Fibroblast of skin of right quadriceps (primary cell): Measurements from ENCODE around the gene OTOP3.

Source experiments
- DNase-seq: peaks from one replicate; pipeline ENCODE4 v3.0.0-alpha.2; 2013

Gene OTOP3

GRCh38 chr17:74917430-74917829 lies 18.3 kb upstream of the OTOP3 start:
- DNase-seq, result no peak

DNA sequence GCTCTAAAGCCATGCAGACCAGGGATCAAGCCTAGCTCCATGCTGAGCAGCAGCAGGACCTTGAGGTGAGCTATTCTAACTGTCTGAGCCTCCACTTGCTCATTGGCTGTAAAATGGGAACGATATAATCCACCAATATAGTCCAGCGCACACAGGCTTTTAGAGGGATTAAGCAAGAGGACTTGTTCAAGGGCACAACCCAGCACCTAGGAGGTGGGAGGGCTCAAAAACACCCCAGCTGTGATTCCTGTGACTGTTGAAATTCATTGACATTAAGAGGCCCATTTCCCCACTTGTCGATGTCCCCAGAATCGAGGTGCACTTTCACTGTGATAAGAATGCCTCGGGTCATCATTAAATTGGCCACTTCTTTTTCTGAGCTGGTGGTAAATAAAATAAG lies 16.8 kb upstream of the OTOP3 start:
- DNase-seq, result no peak

- DNase-seq, result no peak
Observed at GRCh38 chr17:74919440-74920305, 16.0 kb upstream of the OTOP3 start.

- DNase-seq, result no peak
Observed at GRCh38 chr17:74920306-74920620, 15.4 kb upstream of the OTOP3 start.

DNA sequence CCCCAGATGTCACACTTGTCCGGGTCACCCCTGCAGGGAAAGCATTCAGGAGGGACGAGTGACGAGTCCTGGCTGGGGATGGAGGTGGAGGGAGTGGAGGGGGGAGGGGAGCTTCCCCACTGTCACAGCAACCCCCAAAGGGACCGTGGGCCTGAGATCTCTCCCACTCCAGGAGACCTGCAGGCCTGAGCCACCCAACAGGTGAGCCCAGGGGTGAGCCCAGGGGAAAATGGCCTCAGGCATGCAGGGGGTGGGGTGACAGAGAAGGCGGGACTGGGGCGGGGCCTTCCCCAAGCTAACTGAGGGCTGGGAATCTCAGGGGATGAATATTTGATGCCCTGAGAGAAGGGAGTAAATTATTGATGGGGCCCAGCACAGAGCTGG lies 15.1 kb upstream of the OTOP3 start:
- no peak for DNase-seq

DNA sequence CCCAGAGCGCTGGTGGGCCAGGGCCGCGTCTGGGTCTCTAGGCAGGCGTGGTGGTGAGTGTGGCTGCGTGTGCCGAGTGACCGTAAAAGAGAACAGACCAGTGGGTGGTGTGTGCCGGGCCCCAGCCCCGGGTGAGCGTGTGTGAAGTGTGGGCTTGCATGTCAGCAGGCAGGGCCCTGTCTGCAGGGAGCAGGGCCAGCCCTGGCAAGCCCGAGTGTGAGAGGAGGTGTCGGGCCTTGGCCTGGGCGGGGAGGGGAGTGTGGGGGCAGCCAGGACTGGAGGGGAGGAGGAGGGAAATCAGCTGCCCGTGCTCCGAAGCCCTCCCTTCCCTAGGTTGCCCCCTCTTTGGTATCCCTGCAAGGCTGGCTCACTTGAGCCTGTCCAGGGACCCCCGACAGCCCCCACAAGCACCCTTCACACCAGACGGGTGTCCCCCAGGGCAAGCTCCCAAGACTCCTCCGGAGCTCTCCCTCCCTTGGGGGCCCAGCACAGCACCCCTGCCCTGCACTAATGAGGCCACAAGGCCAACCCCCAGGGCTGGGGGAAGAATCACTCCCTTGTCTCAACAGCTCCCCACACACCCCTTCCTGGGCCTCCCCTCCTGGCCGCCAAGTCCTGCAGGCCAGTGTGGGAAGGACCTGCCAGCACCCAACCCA lies 14.5 kb upstream of the OTOP3 start:
- DNase-seq, result no peak

DNA sequence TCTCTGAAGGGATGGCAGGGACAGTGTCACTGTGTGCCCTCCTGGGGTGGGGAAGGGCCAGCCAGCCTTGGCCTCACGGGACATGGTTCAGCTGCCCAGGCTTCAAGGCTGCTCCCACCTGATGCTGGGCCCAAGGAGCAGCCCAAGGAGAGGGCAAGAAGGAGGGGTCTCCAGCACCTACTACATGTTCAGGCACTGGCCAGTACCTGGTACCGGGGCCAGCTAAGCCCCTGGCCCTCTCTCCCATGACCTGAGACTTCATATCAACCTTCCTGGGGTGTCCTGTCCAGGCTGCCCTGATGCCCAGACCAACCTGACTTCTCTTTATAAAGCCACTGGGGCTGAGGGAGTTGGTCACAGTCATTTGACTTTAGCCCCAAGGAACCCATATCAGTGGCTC lies 13.9 kb upstream of the OTOP3 start:
- DNase-seq, result no peak

DNA sequence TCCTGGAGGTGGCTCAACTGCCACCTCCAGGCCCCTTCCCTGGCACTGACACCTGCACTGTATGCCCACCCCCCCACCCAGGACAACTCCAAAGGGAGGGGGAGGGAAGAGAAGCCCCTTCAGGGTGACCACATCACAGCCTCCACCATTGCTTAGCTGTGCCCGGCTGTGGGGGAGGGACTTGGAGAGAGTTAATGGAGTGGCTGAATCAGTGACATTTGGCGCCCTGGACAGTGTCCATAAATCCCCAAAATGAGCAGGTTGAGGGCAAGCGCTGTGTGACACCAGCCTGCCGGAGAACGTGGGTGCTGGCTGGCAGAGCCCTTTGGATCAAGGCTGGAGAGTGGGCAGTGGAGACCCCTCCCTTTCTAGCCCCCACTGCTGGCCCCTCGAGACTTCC lies 13.5 kb upstream of the OTOP3 start:
- no peak for DNase-seq

GRCh38 chr17:74922694-74923537 lies 12.8 kb upstream of the OTOP3 start, which contains the start of gene USH1G:
TSS of gene USH1G (minus strand) at chr17:74923255. CDS start at chr17:74923073, 182 bp downstream.
- DNase-seq, result no peak

GRCh38 chr17:74923538-74924249 lies 12.0 kb upstream of the OTOP3 start:
- DNase-seq, result peak; percentile 21

DNA sequence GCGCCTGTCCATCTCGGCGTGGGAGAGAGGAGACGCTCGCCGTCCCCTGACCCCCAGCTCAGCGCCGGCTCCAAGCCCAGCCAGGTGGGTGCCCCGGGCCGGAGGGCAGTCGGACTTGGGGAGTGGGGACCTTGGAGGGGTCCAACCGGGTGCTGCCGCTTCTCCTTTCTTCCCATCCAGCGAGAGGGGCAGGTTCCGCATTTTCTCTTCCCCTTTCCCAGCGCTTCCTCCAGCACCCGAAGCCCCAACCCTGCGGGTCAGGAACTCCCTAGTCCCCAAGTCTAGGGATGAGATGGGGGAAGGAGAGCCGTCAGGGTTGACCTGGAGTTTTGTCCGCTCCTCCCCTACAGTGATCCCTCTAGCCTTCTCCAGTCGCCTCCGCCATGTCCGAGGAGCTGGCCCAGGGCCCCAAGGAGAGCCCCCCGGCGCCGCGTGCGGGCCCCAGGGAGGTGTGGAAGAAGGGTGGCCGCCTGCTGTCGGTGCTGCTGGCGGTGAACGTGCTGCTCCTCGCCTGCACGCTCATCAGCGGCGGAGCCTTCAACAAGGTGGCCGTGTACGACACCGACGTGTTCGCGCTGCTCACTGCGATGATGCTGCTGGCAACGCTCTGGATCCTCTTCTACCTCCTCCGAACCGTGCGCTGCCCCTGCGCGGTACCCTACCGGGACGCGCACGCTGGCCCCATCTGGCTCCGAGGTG lies 11.3 kb upstream of the OTOP3 start, which contains the start of gene OTOP2:
OTOP2 (plus strand) TSS at position 24 of the 699 bp plus-strand sequence; CDS start at position 384, 360 bp downstream.
- DNase-seq, result no peak

DNA sequence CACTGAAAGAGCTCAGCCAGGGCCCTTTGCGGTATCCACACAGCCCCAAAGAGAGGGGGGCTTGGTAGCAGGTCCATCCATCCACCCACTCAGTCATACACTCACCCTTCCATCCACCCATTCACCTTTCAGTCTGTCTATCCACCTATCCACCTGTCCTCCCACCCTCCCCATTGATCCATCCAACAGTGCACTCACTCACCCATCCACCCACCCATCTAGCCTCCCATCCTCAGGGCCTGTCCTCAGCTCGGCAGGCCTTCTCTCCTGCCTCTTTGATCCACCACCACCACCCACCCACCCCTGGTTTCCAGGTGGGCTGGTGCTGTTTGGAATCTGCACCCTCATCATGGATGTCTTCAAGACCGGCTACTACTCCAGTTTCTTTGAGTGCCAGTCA lies 10.5 kb upstream of the OTOP3 start:
- DNase-seq, result no peak

DNA sequence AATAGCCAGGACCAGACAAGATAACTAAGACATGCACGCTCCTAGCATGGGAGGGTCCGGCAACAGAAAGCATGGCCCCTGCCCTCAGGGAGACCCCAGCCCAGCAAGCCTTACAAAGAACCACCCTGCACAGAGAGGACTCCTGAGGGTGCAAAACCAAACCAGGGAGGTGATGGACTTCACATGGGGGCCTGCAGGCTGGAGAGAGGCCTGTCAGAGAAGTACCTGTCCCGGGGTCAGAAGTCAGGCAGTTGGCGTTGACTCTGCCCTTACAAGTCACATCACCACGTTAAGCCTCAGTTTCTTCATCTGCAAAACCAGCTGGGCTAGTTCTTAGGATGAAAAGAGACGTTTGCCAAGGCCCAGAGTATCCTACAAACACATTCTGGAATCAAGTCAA lies 6.9 kb upstream of the OTOP3 start:
- DNase-seq, result no peak

DNA sequence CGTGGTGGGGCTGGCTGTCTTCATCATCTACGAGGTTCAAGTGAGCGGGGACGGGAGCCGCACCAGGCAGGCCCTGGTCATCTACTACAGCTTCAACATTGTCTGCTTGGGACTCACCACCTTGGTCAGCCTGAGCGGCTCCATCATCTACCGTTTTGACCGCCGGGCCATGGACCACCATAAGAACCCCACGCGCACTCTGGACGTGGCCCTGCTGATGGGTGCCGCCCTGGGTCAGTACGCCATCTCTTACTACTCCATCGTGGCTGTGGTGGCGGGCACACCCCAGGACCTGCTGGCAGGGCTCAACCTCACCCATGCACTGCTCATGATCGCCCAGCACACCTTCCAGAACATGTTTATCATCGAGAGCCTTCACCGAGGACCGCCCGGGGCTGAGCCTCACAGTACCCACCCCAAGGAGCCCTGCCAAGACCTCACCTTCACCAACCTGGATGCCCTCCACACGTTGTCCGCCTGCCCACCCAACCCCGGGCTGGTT lies 5.1 kb upstream of the OTOP3 start:
- DNase-seq, result no peak

GRCh38 chr17:74935048-74935447 lies 650 bp upstream of the OTOP3 start:
- DNase-seq, result no peak

GRCh38 chr17:74936470-74936799 lies 737 bp downstream of the OTOP3 start:
- DNase-seq, result no peak

DNA sequence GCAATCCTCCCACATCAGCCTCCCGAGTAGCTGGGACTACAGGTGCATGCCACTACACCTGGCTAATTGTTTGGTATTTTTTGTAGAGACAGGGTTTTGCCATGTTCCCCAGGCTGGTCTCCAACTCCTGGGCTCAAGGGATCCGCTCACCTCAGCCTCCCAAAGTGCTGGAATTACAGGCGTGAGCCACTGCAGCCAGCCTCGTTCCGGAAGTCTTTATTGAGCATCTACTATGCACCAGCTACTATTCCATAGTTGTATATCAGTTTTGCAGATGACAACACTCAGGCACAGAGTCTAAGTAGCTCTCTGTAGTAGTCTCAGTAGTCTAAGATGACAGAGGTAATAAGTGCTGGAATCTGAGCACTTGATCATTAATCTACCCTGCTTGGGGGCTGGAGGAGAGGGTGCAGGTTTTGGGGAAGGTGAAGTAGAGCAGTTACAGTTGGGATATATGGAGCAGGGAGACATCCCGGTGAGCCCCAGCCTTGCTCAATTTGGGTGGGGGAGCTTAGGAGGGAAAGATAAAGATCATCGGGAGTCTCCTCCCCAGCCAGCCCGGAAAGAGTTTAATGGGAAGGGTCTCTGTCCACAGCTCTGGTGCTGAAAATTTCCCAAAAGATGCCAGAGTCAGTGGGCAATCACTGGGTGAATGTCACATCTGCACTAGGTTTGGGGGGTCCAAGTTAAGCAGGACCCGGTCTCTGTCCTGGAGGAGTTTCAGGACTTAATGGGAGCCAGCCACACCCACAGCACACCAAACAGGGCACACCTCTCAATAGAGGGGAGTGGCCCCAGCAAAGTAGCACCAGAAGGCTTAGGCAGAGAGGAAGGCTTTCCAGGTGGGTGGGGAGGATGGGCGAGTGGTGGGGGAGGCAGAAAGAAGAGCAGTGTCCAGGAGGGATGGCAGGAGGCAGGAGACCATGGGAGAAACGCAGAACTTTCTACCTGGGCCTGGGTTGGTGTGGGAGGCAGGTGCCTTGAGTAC lies 1.7 kb downstream of the OTOP3 start:
- DNase-seq, result no peak

GRCh38 chr17:74938194-74938950 lies 2.7 kb downstream of the OTOP3 start:
- DNase-seq, result no peak

- DNase-seq, result no peak
Observed at GRCh38 chr17:74939534-74939933, 3.8 kb downstream of the OTOP3 start.

- DNase-seq, result no peak
Observed at GRCh38 chr17:74941128-74941725, 5.5 kb downstream of the OTOP3 start.
